ENCODE results near the gene TSNAX. TPM values are rescaled to one million over a fixed set of nuclear protein-coding genes. Genes with fewer than 3 reads are reported as not detected.

TSNAX gene
- total and polyA plus RNA-seq, 9 of the 15 experiments (the other 6 are each of a cell fraction or from before 2014, with no cell fraction given) = 33.8 to 102 (median 61.2) TPM

- TF ChIP-seq ZNF512 (tag; IDR thresholded peaks at IDR 0.05) (peak; percentile 57), GTF2B (IDR thresholded peaks at IDR 0.05; ENCODE audit: extremely low read depth, insufficient read length) (no peak), ZNF695 (CRISPR knock-in tag; IDR thresholded peaks at IDR 0.05) (no peak), RAD51 (IDR thresholded peaks at IDR 0.05; ENCODE audit: borderline replicate concordance, low read depth) (0 out of 2 replicates have a peak, but pooled peaks have one; percentile 21), RNF2 (IDR thresholded peaks at IDR 0.05) (no peak)
These were observed 33.9 kb upstream of the TSNAX start (continued) for GRCh38 chr1:231494439-231495110.

- Histone ChIP-seq H2AFZ (ENCODE audit: low read depth, low read length) (no peak overlapping the region), H3K36me3 (ENCODE audit: control insufficient read depth, insufficient read depth, low read length) (no peaks in the 10 kb centered on the region), H3K9me3 (replicated peaks; ENCODE audit: control insufficient read depth, insufficient read depth, low read depth, low read length) (0 out of 2 replicates have a peak, but pooled peaks cover 3% of the 10 kb centered on the region), H3K79me2 (ENCODE audit: control insufficient read depth, insufficient read depth, low read length) (no peaks in the 10 kb centered on the region), H3K27me3 (ENCODE audit: control insufficient read depth in 2 of 2, insufficient read depth in 2 of 2, low read length in 2 of 2) (no peaks in the 10 kb centered on the region), H3K9ac (ENCODE audit: insufficient read depth in 1 of 2, low read depth in 2 of 2, low read length in 2 of 2) (no peak overlapping the region), H3K4me3 (no peak overlapping the region), H3K4me1 (replicated peaks in 1 of 2; ENCODE audit: control insufficient read depth in 2 of 2, insufficient read depth in 2 of 2, low read length in 2 of 2) (0 out of 5 replicates have a peak, but pooled peaks cover 0 to 2% of the 10 kb centered on the region in 2 experiments), H3K9me1 (ENCODE audit: control insufficient read depth, insufficient read depth, low read length) (no peaks in the 10 kb centered on the region), H3K4me2 (ENCODE audit: insufficient read depth, low read length) (no peak overlapping the region), H4K20me1 (replicated peaks; ENCODE audit: control insufficient read depth, insufficient read depth, low read length) (no peaks in the 10 kb centered on the region), H3K27ac (ENCODE audit: extremely low read depth, low read depth, low read length) (no peak overlapping the region)
- DNase-seq (ENCODE audit: extremely low read depth in 1 of 4, low spot score in 3 of 4) (no peak), FAIRE-seq (no peak), ATAC-seq (no peak)
- in situ Hi-C loops (cut with MboI) = no loop called here
- ChIA-PET POLR2A (no interaction called here), CTCF (ENCODE audit: low intra/inter-chr PET ratio) (no interaction called here)
- 2% methylated on average over 2 of the region's 2 CpGs for WGBS (ENCODE audit: insufficient coverage, low coverage, missing lambda C conversion rate)
- intact Hi-C loops (cut with micrococcal nuclease) = no loop called here
- BruUV-seq (replicated peaks) = no TSS peak
- TF ChIP-seq GABPB1 (CRISPR knock-in tag; IDR thresholded peaks at IDR 0.05) (no peak), TCF15 (CRISPR knock-in tag; IDR thresholded peaks at IDR 0.05) (no peak), ARID3A (IDR thresholded peaks at IDR 0.05; ENCODE audit: borderline replicate concordance, low read depth, low read length) (no peak), MAFG (tag; conservative IDR thresholded peaks at IDR 0.05) (no peak), HMGXB4 (CRISPR knock-in tag; IDR thresholded peaks at IDR 0.05) (no peak), KLF13 (tag; IDR thresholded peaks at IDR 0.05; ENCODE audit: borderline replicate concordance, low read depth) (no peak), SMARCB1 (IDR thresholded peaks at IDR 0.05; ENCODE audit: insufficient read length, low read depth) (no peak), SNIP1 (IDR thresholded peaks at IDR 0.05; ENCODE audit: low read depth) (no peak), SRSF3 (IDR thresholded peaks at IDR 0.05; ENCODE audit: insufficient read depth, low read length) (no peak)
These were observed 30.8 kb upstream of the TSNAX start for GRCh38 chr1:231497629-231498152.
